AG08395 (cell line): Measurements from ENCODE around the gene TMEM52.

Experiments used
- DNase-seq: peaks from one replicate; pipeline ENCODE4 v3.0.0; 2012; ENCODE audit warnings: mixed read lengths, low spot score

TMEM52 gene

DNA sequence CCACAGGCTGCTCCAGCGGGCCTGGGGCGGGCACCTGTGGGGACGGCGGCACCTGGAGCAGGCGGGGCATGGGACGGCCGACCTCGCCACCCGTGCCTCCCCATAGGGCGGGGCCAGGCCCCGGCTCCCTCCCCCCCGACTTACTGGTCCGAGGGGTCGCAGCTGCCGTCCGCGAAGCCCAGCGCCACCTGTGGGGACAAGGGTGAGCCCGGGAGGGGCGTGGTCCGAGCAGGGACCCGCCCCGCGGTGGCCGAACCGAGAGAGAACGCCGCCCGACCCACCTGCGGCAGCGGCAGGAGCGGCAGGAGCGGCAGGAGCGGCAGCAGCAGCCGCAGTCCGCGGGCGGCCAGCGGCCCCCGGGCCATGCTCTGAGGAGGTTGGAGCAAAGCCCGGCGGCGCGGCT, at the start of gene TMEM52:
Gene TMEM52 (minus strand): TSS at position 379 of the 403 bp plus-strand sequence. CDS start 14 bp downstream, at position 365.
- DNase-seq = no peak

DNA sequence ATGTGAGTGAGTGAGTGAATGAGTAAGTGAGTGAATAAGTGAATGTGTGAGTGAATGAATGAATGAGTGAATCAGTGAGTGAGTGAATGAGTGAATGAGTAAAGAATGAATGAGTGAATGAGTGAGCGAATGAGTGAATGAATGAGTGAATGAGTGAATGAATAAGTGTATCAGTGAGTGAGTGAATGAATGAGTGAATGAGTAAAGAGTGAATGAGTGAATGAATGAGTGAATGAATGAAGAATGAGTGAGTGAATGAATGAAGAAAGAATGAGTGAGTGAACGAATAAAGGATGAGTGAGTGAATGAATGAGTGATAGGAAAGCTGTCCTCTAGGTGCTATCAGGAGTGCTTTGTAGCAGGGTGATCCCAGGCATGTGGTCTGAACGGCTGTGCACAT, 48.8 kb upstream of the TMEM52 start:
- DNase-seq = no peak

DNA sequence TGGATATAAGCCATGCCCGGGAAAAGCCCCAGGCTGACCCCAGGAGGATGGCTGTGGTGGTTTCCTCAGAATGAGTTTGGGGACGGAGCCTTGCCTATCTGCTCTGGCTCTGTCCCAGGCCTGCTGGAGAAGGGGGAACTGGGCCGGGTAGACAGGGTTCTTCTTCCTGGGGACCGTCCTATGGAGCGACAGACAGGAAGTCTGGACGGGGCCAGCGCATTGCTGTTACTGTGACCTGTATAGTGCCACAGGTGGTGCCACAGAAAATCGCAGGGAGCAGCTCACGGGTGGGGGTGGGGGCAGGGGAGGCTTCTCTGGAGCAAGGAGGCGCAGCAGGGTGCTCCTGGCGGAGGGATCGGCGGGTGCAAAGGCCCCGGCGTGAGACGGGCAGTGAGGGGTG, 48.1 kb upstream of the TMEM52 start:
- no peak for DNase-seq

DNA sequence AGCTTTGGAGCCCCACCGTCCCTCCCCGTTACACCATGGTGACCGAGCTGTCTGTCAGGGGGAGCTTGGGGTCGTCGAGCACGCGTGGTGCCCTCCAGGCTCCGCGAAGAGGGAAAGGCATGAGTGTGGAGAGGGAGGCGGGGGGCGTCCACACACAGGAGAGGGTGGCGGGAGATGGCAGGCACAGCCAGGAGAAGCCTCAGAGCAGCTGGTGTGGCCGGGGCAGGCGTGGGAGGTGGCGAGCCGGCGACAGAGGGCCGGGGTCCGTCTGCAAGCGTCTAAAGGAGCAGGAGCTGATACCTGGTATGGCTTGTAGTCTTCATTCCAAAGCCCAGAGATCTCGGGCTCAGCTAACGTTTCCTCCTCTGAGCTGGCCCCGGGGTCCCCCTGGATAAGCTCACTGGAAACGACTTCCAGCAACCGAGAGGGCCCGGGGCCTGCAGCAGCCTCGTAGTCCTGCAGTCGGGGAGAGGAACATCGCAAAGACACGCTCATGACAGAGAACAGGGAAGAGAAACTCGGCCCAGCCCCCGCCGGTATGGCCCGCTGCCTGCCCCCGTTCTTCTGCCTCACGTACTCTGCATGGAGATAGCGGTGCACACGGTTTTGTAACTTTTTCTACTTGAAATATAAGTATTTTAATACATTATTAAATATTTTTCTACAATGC, 47.1 kb upstream of the TMEM52 start:
- DNase-seq = no peak

DNA sequence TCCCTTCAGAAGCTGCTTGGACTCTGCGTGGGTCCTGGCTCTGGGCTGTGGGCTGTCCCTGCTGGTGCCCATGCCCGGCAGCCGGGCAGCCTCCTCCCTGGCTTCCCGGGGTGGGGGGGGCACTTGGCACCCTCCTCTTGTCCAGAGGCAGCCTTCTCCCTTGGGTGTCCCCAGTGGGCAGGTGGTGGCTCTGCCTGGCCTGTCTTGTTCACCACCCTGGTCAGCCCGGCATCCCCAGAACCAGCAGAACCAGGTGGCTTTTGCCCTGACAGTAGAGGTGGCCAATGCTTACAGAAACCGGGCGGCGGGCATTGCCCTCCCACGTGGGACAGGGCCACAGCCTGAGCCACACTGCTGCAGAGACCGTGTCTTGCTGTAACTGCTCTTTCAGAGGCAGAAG, 46.5 kb upstream of the TMEM52 start:
- no peak for DNase-seq

DNA sequence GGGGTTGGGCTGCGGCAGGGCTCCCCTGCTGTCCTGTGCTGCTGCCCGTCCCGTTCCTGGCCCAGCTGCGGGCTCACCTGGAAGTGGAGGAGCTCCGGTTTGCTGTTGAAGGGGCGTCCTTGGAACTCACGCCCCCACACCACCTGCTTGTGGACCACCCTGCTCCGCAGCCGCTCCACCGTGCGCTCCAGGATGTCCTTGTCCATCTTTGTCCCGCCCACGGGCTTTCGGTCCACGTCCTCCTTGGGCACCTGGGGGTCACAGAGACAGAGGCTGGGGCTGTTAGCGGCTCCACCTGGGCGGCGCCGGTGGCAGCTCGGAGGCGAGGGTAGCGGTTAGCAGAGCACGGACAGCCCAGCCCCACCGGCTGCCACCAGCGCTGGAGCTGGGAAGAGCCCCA, 45.7 kb upstream of the TMEM52 start:
- no peak for DNase-seq

DNA sequence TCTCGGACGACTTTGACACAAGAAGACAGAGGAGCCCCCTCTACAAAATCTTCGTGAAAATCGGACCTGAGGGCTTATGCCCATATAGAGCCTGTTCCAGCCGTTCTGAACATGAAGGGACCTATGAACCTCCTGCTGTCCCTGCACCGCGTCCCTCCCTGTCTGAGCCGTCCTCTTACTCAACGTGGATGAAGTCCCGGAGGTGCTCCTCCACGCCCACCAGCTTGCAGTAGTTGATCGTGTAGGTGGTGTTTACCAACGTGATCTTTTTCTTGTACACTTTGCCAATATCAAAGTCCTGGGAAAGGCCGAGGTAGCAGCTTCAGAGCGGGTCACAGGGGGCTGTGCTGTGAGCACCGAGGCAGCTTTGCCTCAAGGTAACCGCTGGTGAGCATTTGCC, 44.5 kb upstream of the TMEM52 start:
- no peak for DNase-seq

DNA sequence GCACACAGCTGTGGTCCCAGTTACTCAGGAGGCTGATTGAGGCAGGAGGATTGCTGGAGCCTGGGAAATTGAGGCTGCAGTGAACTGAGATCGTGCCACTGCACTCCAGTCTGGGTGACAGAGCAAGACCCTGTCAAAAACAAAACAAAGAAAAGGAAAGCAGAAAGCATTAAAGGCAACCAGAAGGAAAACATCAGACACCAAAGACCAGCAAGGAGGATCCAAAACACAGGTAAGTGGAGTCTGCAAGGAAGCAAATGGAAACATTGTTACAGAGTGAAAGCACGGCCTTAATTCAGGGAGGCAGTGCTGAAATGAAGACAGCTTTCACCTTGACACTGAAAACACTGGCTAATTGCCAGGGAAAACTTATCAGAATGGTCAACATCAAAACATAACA, 43.7 kb upstream of the TMEM52 start:
- DNase-seq = no peak

DNA sequence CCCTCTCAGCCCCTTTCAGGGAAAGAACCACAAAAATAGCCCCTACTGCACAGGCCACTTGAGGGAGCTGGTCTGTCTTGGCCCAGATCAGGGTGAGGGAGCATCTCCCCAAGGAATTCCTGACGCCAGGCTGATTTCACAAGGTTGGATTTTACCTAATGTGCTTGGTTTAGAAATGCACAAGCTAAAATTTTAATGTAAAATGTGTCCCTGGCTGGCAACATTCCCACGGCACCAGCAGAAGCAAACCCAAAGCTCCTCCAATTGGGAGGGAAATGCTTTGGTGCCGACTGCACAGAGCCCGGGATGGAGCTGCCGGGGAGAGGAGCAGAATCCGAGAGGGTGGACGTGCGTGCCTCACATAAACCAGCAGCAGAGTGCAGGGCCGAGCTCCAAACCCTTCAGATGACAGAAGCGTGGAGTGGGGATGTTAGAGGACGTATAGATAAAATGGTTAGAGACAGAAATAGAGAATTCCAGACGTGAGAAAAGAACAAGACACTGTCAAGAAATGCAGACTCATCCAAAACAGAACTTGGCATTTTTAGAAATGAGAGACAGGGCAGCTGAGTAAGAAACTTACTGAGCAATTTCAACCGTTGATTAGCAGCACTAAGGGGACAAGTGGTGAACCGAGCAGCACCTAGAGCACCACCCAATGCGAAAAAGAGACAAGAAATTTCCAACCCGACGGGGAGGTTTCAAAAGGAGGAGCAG, 41.6 kb upstream of the TMEM52 start:
- DNase-seq = no peak

DNA sequence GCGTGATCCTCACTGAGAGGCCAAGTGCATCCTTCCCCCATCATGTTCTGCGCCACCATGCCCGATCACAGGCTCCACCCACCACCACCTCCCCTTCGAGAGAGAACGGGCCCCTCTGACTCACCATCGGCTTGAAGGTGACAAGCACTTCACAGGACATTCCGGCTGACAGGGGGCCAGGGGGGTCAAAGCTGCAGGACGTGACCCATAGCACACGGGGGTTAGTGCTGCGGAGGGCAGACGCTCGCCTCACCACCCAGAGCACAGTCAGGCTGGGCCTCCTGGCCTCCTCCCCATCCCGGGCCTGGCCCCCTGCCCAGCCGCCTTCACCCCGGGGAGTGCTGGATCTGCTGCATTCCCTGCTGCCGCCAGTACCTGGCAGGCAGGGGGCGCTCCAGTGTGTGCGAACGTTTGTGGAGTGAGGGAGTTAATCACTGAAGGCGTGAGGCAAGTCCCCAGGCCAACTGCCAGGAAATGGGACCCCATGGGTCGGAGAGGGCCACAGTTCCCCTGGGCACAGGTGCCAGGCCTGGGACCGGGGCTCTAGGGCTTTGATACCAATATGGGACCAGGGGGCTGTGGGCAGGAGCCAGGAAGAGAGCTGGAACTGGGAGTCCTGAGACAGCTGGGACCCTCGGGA, 40.9 kb upstream of the TMEM52 start:
- peak; percentile 86 for DNase-seq

DNA sequence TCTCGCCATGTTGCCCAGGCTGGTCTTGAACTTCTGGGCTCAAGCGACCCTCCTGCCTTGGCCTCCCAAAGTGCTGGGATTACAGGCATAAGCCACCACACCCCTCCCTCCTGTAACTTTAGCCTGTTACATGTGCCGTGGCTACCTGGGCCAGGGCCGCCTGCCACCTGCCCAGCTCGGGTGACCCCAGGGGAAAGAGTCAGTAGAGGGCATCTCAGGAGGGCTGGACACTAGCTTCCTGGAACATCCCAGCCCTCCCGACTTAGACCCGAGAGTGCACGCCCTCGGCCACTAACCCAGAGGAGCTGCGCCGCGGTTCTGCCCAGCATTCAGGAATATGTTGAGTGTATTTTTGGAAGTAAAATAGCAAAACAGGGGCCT, 40.4 kb upstream of the TMEM52 start:
- no peak for DNase-seq

DNA sequence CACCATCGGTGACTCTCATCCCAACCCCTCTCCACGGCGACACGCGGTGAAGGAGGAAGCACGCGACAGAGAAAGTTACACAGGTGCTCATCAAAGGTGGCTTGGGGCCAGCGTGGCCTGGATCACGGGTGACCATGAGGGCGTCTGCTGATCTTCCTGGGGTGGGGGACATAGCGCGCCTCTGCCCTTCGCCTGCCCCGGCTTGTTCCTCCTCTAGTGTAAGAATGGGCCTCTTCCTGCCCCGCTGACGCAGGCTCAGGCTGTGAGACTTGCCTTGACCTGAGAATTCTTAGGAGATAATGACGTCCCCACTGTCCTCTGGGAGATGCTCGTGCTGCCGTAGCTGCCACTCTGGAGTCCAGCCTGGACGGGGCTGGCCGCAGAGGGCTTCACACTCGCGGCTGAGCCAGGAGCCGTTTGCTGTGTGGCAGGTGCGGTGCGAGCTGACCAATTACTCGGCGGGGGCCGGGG, 39.0 kb upstream of the TMEM52 start:
- no peak for DNase-seq

DNA sequence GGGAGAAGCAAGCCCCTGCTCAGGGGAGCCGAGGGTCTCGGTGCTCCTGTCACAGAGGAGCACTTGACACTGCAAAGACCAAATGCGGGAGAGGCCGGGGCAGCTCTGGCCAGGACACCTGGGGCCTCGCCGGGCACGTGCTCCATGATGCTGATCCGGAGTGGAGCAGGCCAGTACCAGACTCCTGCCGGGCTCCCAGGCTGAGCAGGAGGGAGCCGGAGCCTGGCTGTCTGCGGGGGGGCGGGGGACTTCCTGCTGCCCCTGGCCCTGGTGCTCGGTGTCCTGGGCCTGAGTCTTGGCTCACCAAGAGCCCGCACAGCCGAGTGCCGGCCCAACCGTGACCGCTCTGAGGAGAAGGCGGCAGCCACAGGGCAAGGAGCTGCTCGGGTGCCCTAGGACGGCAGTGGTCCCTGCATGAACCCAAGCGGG, 38.5 kb upstream of the TMEM52 start:
- no peak for DNase-seq

DNA sequence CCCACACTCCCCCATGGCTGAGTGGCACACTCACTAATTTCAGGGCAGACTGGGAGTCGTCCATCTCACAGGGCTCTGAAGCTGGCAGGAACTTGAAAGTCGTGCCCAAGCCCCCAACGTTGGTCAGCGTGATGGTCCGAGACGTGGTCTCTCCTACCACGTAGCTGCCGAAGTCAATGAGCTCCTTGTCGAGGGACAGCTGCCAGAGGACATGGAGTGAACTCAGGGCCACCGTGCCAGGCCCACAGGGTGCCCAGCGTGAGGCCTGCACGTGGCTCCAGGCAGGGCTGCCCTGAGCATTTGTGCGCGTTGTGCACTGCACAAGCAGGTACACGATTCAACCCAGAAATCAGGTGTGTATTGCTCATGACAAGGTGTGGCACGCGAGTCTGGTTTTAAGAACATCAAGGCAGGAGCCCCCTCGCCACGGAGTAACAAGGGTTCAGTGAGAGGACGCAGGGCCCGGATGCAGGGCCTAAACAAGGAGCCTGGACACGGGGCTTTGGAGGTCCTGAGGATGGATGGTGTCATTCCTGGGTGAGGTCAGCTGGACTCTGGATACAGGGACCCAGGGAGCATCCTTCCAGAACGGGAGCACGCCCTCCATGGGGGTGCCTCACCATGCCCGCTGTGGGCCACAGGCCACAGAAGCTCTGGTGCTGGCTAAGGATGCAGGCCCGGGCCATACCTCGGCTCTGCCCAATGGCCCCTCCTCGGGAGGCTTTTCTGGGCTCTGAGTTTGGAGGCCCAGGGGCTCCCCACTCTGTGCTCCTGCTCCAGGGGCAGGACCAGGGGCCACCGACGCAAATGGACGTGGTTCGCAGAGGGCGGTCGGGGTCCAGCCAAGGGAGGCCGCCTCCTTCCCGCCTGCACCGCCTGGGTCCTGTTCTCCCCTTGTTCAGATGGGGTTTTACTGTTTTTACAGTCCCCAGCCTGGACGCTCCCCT, 37.8 kb upstream of the TMEM52 start:
- no peak for DNase-seq

DNA sequence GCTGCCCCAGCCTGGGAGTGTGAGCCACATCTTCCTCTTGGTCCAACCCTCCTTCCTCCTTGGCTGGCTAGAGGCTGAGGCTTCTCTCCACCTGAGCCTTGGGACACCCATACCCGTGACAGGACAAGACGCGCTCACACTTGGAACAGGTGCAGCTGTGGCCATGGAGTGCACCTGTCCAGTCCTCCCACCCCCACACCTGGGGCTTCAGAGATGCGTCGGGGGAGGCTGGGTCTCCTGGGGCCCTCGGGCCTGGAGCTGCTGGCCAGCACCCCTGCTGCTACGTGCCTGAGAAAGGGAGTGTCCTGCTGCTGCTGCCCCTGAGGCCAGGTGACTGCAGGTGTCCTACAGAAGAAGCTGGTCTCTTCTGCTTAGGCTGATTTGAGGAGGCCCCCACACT, 37.0 kb upstream of the TMEM52 start:
- no peak for DNase-seq

DNA sequence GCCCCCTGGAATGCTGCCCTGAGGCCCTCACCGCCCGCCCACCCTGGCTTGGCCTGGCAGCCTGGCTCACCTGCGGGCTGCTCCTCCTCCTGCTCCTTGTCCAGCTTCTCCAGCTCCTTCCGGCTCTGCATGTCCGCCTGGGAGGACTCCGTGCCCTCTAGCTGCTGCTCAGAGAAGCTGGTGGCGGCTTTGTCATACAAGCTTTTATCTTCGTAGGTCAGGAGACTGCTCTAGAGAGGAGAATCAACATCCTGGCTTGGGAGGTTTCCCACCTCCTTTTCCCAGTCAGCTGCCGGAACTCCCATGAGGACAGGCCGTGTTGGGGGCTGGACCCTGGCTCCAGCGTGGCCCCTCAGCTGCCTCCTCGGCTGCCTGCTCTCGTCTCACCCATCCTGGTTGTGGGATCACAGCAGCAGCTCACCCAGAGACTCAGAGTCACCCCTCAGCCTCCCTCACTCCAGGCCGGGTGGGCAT, 36.6 kb upstream of the TMEM52 start:
- DNase-seq = no peak

DNA sequence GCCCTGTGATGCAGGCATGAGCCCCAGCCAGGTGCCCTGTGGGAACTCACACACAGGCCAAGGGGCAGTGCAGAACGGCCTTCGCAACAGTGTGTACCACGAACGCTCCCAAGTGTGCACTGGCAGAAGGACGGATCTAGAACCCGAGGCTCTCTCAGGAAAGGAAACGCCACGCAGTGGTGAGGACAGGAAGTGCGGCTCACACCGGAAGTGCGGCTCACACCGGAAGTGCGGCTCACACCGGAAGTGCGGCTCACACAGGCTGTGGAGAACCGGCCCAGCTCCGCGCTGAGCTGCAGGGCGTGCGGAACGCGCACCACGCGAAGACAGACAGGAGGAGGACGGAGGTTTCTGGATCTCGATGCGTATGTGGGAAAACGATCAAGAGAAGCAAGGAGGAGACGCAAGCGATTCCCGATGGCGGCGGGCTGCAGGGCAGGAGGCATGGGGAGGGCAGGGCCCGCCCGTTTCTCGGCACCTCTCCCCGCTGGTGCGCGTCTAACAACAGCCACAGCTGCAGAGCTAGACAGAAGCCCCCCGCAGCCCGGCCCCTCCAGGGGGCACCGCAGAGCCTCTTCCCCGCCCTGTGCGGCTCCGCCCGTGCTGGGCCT, 35.9 kb upstream of the TMEM52 start:
- no peak for DNase-seq

DNA sequence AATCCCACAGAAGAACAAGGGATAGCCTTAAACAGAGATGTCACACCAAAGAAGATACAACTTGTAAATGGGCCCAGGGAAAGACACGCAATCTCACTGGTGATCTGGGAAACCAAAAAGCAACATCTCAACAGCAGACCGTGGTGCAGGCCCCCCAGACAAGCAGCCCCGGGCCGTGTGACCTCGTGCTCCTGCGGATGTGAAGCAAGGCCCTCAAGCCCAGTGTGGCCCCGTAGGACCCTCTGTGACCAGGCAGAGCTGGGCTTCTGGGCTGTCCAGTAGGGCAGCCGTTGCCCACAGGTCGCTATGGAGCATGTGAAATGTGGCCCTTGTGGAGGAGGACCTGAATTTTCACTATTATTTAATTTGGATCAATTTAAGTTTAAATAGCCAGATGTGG, 34.9 kb upstream of the TMEM52 start:
- DNase-seq = no peak

DNA sequence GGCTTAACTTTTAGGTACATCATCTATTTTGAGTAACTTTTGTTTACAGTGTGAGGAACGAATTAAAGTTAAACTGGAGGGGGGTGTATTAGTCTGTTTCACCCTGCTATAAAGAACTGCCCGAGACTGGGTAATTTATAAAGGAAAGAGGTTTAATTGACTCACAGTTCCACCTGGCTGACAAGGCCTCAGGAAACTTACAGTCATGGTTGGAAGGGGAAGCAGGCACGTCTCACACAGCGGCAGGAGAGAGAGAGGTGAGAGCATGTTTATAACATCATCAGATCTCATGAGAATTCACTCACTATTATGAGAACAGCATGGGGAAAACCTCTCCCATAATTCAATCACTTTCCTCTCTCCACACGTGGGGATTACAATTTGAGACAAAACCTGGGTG, 31.9 kb upstream of the TMEM52 start:
- no peak for DNase-seq

DNA sequence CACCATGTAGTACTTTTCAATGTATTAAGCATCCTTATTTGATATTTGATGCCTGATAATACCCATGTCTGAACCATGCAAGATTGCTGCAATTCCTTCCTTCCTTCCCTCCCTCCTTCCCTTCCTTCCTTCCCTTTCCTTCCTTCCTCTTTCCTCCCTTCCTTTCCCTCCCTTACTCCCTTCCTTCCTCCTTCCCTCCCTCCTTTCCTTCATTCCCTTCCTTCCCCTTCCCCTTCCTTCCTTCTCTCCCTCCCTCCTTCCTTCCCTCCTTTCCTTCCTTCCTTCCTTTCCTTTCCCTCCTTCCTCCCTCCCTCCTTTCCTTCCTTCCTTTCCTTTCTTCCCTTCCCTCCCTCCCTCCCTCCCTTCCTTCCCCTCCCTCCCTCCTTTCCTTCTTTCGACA, 29.7 kb upstream of the TMEM52 start:
- DNase-seq = no peak

DNA sequence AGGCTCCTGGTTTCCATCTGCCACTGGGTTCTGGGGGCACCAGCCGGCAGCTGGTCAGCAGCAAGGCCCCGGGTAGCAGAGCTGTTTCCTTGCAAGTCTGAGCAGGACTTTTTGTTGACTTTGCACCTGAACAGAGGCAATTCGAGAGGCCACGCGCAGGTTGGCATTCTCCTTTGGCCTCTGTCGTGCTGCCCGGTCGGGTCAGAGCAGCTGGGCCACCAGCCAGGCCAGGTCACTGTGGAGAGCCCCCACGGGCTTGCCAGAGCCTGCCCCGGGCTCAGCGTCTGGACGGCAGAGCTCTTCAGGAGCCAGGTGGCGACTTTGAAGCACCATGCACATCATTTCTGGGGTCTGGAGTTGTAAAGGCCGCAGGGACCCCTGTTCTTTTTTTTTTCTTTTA, 28.4 kb upstream of the TMEM52 start:
- DNase-seq = no peak

DNA sequence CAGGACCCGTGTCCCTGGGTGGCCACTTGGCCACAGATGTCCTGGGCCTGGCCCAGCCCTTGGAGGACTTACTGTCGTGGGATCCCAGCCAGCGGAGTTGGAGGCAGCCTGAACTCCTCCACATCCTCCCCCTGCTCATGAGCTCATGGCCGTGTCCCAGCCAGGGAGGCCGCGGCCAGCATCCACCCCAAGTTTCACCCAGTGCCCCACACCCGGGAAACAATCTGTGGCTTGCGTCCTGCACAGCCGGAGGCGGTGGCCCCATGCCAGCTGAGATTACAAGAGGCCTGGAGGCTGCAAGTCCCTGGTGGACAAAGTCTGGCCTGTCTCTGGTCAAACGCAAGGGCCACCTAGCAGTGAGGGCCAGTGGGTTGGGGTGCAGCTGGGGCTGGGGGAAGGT, 27.5 kb upstream of the TMEM52 start:
- peak; percentile 24 for DNase-seq
